Measurements from ENCODE around the gene OR52E6.

OR52E6 gene

GRCh38 chr11:5791165-5791564 is 50.5 kb downstream of the OR52E6 start, which contains the start of gene OR52N1:
Gene OR52N1, minus strand, starts transcription at chr11:5791265. Its CDS starts 2,449 bp downstream, at chr11:5788816.
- no peak for DNase-seq
